ENCODE results near the gene SPTB.

- TF ChIP-seq POLR2A (IDR thresholded peaks at IDR 0.05) (no peak), CTCF (IDR thresholded peaks at IDR 0.05) (no peak)
Measured at GRCh38 chr14:64855721-64856528, 23.8 kb downstream of the SPTB start.

Measured in esophagus squamous epithelium (tissue), 4 donors.